DND-41 (cell line): Measurements from ENCODE around the gene KCNN2.

ENCODE experiments used
- EZH2 ChIP-seq: IDR thresholded peaks from 3 replicates; pipeline ENCODE4 v1.6.1; 2012; ENCODE audit warnings: borderline replicate concordance, low read depth, mild to moderate bottlenecking, moderate library complexity, low read length, inconsistent platforms; ENCODE audit not compliant: severe bottlenecking
- TF ChIP-seq, protein P1 (sequence below): IDR thresholded peaks from 2 replicates; pipeline ENCODE4 v1.5.1; 2012; ENCODE audit warnings: borderline replicate concordance, low read length, moderate library complexity, mild to moderate bottlenecking; ENCODE audit not compliant: poor library complexity, severe bottlenecking; ENCODE audit errors: extremely low read depth

DNA sequence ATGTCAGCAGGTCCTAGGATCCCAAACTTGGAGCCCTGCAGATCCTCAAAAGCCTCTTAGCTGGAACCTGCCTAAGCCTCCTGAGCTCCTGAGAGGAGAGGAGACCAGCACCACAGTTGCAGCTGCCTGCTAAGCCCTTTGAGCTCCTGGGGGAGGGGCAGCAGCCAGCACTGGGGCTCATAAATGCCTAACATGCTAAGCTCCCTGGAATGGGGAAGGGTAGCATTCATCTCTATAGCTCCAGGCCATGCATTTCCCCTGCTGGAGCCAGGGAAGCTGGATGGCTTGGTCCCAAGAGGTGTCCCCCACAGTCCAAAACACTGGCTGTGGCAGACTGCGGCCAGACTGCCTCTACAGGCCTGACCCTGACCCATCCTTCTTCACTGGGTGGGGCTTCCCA is 182.7 kb downstream of the KCNN2 start:
- TF ChIP-seq, protein P1, sequence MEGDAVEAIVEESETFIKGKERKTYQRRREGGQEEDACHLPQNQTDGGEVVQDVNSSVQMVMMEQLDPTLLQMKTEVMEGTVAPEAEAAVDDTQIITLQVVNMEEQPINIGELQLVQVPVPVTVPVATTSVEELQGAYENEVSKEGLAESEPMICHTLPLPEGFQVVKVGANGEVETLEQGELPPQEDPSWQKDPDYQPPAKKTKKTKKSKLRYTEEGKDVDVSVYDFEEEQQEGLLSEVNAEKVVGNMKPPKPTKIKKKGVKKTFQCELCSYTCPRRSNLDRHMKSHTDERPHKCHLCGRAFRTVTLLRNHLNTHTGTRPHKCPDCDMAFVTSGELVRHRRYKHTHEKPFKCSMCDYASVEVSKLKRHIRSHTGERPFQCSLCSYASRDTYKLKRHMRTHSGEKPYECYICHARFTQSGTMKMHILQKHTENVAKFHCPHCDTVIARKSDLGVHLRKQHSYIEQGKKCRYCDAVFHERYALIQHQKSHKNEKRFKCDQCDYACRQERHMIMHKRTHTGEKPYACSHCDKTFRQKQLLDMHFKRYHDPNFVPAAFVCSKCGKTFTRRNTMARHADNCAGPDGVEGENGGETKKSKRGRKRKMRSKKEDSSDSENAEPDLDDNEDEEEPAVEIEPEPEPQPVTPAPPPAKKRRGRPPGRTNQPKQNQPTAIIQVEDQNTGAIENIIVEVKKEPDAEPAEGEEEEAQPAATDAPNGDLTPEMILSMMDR, result no peak
- TF ChIP-seq EZH2, result no peak
